Stimulated activated naive B cell treated with anti-CD40 and anti-IgM and Interleukin-4, amounts not matched to agents 10 μg/mL and 1 μg/mL and 100 μg/mL, for 72 hours (primary cell): ENCODE data around the gene FLT1.

Source experiments
- ATAC-seq, 2 donors: fragments of 150-1000 bp; cut with Tn5 transposase; replicated peaks; 2 replicates each; pipeline ENCODE4 v1.10.0; 2021; ENCODE audit warnings: moderate library complexity in 1 of 2
- DNase-seq: peaks from one replicate; pipeline ENCODE4 v3.0.0; 2021
- H3K27ac Mint-ChIP-seq: one replicate; pipeline ENCODE4 v1.8.0; 2022; ENCODE audit warnings: mild to moderate bottlenecking, mixed read lengths
- H3K27me3 Mint-ChIP-seq, 2 donors: one replicate each; pipeline ENCODE4 v1.8.0; 2022; ENCODE audit warnings: mixed read lengths in 2 of 2
- H3K36me3 Mint-ChIP-seq, 2 donors: one replicate each; pipeline ENCODE4 v1.8.0; 2022; ENCODE audit warnings: mixed read lengths in 2 of 2, mild to moderate bottlenecking in 1 of 2
- H3K4me1 Mint-ChIP-seq, 2 donors: one replicate each; pipeline ENCODE4 v1.8.0; 2022; ENCODE audit warnings: mixed read lengths in 2 of 2, mild to moderate bottlenecking in 1 of 2
- H3K4me3 Mint-ChIP-seq, 2 donors: one replicate each; pipeline ENCODE4 v1.8.0; 2022; ENCODE audit warnings: mild to moderate bottlenecking in 2 of 2, mixed read lengths in 2 of 2, moderate library complexity in 1 of 2
- H3K9me3 Mint-ChIP-seq, 2 donors: one replicate each; pipeline ENCODE4 v1.8.0; 2022; ENCODE audit warnings: mixed read lengths in 2 of 2, mild to moderate bottlenecking in 1 of 2

The FLT1 gene

GRCh38 chr13:28408863-28409262 lies 86.1 kb downstream of the FLT1 start:
- ATAC-seq (peak in 1 of 2 donors; percentile 16), DNase-seq (no peak)
- Mint-ChIP-seq H3K36me3 (peaks cover 9 to 30% of the 10 kb centered on the region in 2 donors), H3K9me3 (no peaks in the 10 kb centered on the region), H3K4me3 (no peak overlapping the region), H3K27ac (no peak overlapping the region), H3K4me1 (peaks cover 19 to 54% of the 10 kb centered on the region in 2 donors), H3K27me3 (no peaks in the 10 kb centered on the region)

GRCh38 chr13:28408235-28408848 lies 86.6 kb downstream of the FLT1 start:
- Mint-ChIP-seq H3K27ac (no peak overlapping the region), H3K9me3 (no peaks in the 10 kb centered on the region), H3K4me3 (no peak overlapping the region), H3K27me3 (no peaks in the 10 kb centered on the region), H3K36me3 (peaks cover 9 to 30% of the 10 kb centered on the region in 2 donors), H3K4me1 (peaks cover 19 to 49% of the 10 kb centered on the region in 2 donors)
- ATAC-seq: no peak
- no peak for DNase-seq

- DNase-seq (no peak), ATAC-seq (no peak)
- Mint-ChIP-seq H3K36me3 (peaks cover 13 to 29% of the 10 kb centered on the region in 2 donors), H3K9me3 (no peaks in the 10 kb centered on the region), H3K4me3 (no peak overlapping the region), H3K4me1 (peaks cover 18 to 37% of the 10 kb centered on the region in 2 donors), H3K27me3 (no peaks in the 10 kb centered on the region), H3K27ac (no peak overlapping the region)
Observed at GRCh38 chr13:28406733-28407266, 88.1 kb downstream of the FLT1 start.

- no peak for ATAC-seq
- Mint-ChIP-seq H3K36me3 (peaks cover 11 to 24% of the 10 kb centered on the region in 2 donors), H3K4me1 (peaks cover 9 to 13% of the 10 kb centered on the region in 2 donors), H3K27me3 (no peaks in the 10 kb centered on the region), H3K27ac (no peak overlapping the region), H3K9me3 (no peaks in the 10 kb centered on the region), H3K4me3 (no peak overlapping the region)
- no peak for DNase-seq
Observed at GRCh38 chr13:28402057-28402381, 92.9 kb downstream of the FLT1 start.

GRCh38 chr13:28401303-28402056 lies 93.4 kb downstream of the FLT1 start:
- peak overlapping the region in 1 of 2 donors; percentile 12 for H3K4me3 Mint-ChIP-seq
- ATAC-seq: no peak
- H3K27me3 Mint-ChIP-seq: no peaks in the 10 kb centered on the region
- H3K27ac Mint-ChIP-seq: no peak overlapping the region
- DNase-seq: no peak
- peaks cover 14 to 27% of the 10 kb centered on the region in 2 donors for H3K36me3 Mint-ChIP-seq
- no peaks in the 10 kb centered on the region for H3K9me3 Mint-ChIP-seq
- peaks cover 9 to 13% of the 10 kb centered on the region in 2 donors for H3K4me1 Mint-ChIP-seq

GRCh38 chr13:28396053-28396452 lies 98.9 kb downstream of the FLT1 start:
- ATAC-seq (no peak), DNase-seq (no peak)
- peaks cover 27 to 52% of the 10 kb centered on the region in 2 donors for H3K36me3 Mint-ChIP-seq
- H3K27me3 Mint-ChIP-seq: no peaks in the 10 kb centered on the region
- H3K4me1 Mint-ChIP-seq: peaks cover 6 to 11% of the 10 kb centered on the region in 2 donors
- no peak overlapping the region for H3K4me3 Mint-ChIP-seq
- no peak overlapping the region for H3K27ac Mint-ChIP-seq
- H3K9me3 Mint-ChIP-seq: no peaks in the 10 kb centered on the region

GRCh38 chr13:28394422-28394821 lies 100.5 kb downstream of the FLT1 start:
- DNase-seq (no peak), ATAC-seq (no peak)
- Mint-ChIP-seq H3K4me1 (peaks cover 6 to 9% of the 10 kb centered on the region in 2 donors), H3K4me3 (no peak overlapping the region), H3K27ac (no peak overlapping the region), H3K27me3 (no peaks in the 10 kb centered on the region), H3K9me3 (no peaks in the 10 kb centered on the region), H3K36me3 (peaks cover 32 to 58% of the 10 kb centered on the region in 2 donors)

- Mint-ChIP-seq H3K4me1 (peaks cover 6 to 9% of the 10 kb centered on the region in 2 donors), H3K9me3 (no peaks in the 10 kb centered on the region), H3K4me3 (no peak overlapping the region), H3K27ac (no peak overlapping the region), H3K36me3 (peaks cover 35 to 55% of the 10 kb centered on the region in 2 donors), H3K27me3 (no peaks in the 10 kb centered on the region)
- no peak for ATAC-seq
- no peak for DNase-seq
Observed at GRCh38 chr13:28392896-28393505, 101.9 kb downstream of the FLT1 start.

- Mint-ChIP-seq H3K27me3 (no peaks in the 10 kb centered on the region), H3K36me3 (peaks cover 35 to 55% of the 10 kb centered on the region in 2 donors), H3K9me3 (no peaks in the 10 kb centered on the region), H3K4me3 (no peak overlapping the region), H3K27ac (no peak overlapping the region), H3K4me1 (peaks cover 6 to 9% of the 10 kb centered on the region in 2 donors)
- no peak for ATAC-seq
- no peak for DNase-seq
Observed at GRCh38 chr13:28392428-28392827, 102.5 kb downstream of the FLT1 start.

- Mint-ChIP-seq H3K4me1 (peaks cover 4 to 7% of the 10 kb centered on the region in 2 donors), H3K36me3 (peaks cover 13 to 31% of the 10 kb centered on the region in 2 donors), H3K9me3 (no peaks in the 10 kb centered on the region), H3K27me3 (no peaks in the 10 kb centered on the region), H3K4me3 (no peak overlapping the region), H3K27ac (no peak overlapping the region)
- no peak for DNase-seq
- no peak for ATAC-seq
Observed at GRCh38 chr13:28387740-28388501, 107.0 kb downstream of the FLT1 start.

- no peaks in the 10 kb centered on the region for H3K27me3 Mint-ChIP-seq
- ATAC-seq (no peak), DNase-seq (no peak)
- peaks cover 4 to 7% of the 10 kb centered on the region in 2 donors for H3K4me1 Mint-ChIP-seq
- H3K27ac Mint-ChIP-seq: no peak overlapping the region
- H3K9me3 Mint-ChIP-seq: no peaks in the 10 kb centered on the region
- no peak overlapping the region for H3K4me3 Mint-ChIP-seq
- peaks cover 15 to 26% of the 10 kb centered on the region in 2 donors for H3K36me3 Mint-ChIP-seq
Observed at GRCh38 chr13:28385362-28385761, 109.6 kb downstream of the FLT1 start.

- H3K36me3 Mint-ChIP-seq: peaks cover 14 to 23% of the 10 kb centered on the region in 2 donors
- peak overlapping the region in 1 of 2 donors; percentile 66 for H3K4me3 Mint-ChIP-seq
- H3K9me3 Mint-ChIP-seq: no peaks in the 10 kb centered on the region
- no peak for ATAC-seq
- H3K27me3 Mint-ChIP-seq: no peaks in the 10 kb centered on the region
- H3K27ac Mint-ChIP-seq: peak overlapping the region; percentile 15
- H3K4me1 Mint-ChIP-seq: peaks cover 4 to 7% of the 10 kb centered on the region in 2 donors
- DNase-seq: no peak
Observed at GRCh38 chr13:28384789-28385188, 110.1 kb downstream of the FLT1 start.

- H3K27ac Mint-ChIP-seq: no peak overlapping the region
- H3K27me3 Mint-ChIP-seq: no peaks in the 10 kb centered on the region
- peaks cover 4 to 13% of the 10 kb centered on the region in 2 donors for H3K4me1 Mint-ChIP-seq
- DNase-seq (no peak), ATAC-seq (no peak)
- H3K4me3 Mint-ChIP-seq: no peak overlapping the region
- peaks cover 10 to 21% of the 10 kb centered on the region in 2 donors for H3K36me3 Mint-ChIP-seq
- no peaks in the 10 kb centered on the region for H3K9me3 Mint-ChIP-seq
Observed at GRCh38 chr13:28380319-28380718, 114.6 kb downstream of the FLT1 start.
